HEK293 (cell line): ENCODE measurements around the gene POLD2.
A peak's percentile ranks its signal among the peaks of the same experiment; 100 is the strongest.

ENCODE experiments used
- BCL11B ChIP-seq: fragments of 450-650 bp; formaldehyde crosslinking; IDR thresholded peaks from 2 replicates; pipeline ENCODE4 v1.5.1; 2016; ENCODE audit warnings: low read depth, missing biosample characterization, missing genetic modification characterization
- EGR2 ChIP-seq: fragments of 450-650 bp; formaldehyde crosslinking; IDR thresholded peaks from 2 replicates; pipeline ENCODE4 v1.5.1; 2016; ENCODE audit warnings: low read depth, missing biosample characterization, missing genetic modification characterization
- GLIS1 ChIP-seq: fragments of 450-650 bp; formaldehyde crosslinking; IDR thresholded peaks from 2 replicates; pipeline ENCODE4 v1.5.1; 2016; ENCODE audit warnings: missing biosample characterization, missing genetic modification characterization
- KLF9 ChIP-seq: fragments of 450-650 bp; formaldehyde crosslinking; IDR thresholded peaks from 2 replicates; pipeline ENCODE4 v1.5.1; 2016; ENCODE audit warnings: missing biosample characterization, missing genetic modification characterization, low read depth
- MYNN ChIP-seq: fragments of 450-650 bp; formaldehyde crosslinking; IDR thresholded peaks from 2 replicates; pipeline ENCODE4 v1.5.1; 2016; ENCODE audit warnings: missing biosample characterization, missing genetic modification characterization, borderline replicate concordance
- MZF1 ChIP-seq: fragments of 450-650 bp; formaldehyde crosslinking; IDR thresholded peaks from 2 replicates; pipeline ENCODE4 v1.5.1; 2017; ENCODE audit warnings: missing biosample characterization, missing genetic modification characterization, borderline replicate concordance
- SETDB1 ChIP-seq: IDR thresholded peaks from one replicate; pipeline ENCODE4 v1.6.1; 2017; ENCODE audit warnings: mild to moderate bottlenecking, low read length, moderate library complexity, mixed read lengths; ENCODE audit not compliant: insufficient read length
- ZBTB1 ChIP-seq: fragments of 450-650 bp; formaldehyde crosslinking; IDR thresholded peaks from 2 replicates; pipeline ENCODE4 v1.5.1; 2016; ENCODE audit warnings: missing biosample characterization, missing genetic modification characterization
- ZBTB10 ChIP-seq: fragments of 450-650 bp; formaldehyde crosslinking; IDR thresholded peaks from 2 replicates; pipeline ENCODE4 v1.5.1; 2016; ENCODE audit warnings: missing biosample characterization, missing genetic modification characterization
- ZBTB17 ChIP-seq: fragments of 450-650 bp; formaldehyde crosslinking; IDR thresholded peaks from 2 replicates; pipeline ENCODE4 v1.5.1; 2016; ENCODE audit warnings: missing biosample characterization, missing genetic modification characterization
- ZBTB49 ChIP-seq: fragments of 450-650 bp; formaldehyde crosslinking; IDR thresholded peaks from 2 replicates; pipeline ENCODE4 v1.5.1; 2016; ENCODE audit warnings: missing biosample characterization, missing genetic modification characterization, low read depth
- ZFP3 ChIP-seq: fragments of 450-650 bp; formaldehyde crosslinking; IDR thresholded peaks from 2 replicates; pipeline ENCODE4 v1.5.1; 2016; ENCODE audit warnings: low read depth, missing biosample characterization, missing genetic modification characterization
- ZFP37 ChIP-seq: fragments of 450-650 bp; formaldehyde crosslinking; IDR thresholded peaks from 2 replicates; pipeline ENCODE4 v1.5.1; 2016; ENCODE audit warnings: missing biosample characterization, missing genetic modification characterization
- ZFP69B ChIP-seq: fragments of 450-650 bp; formaldehyde crosslinking; IDR thresholded peaks from 2 replicates; pipeline ENCODE4 v1.5.1; 2016; ENCODE audit warnings: missing biosample characterization, missing genetic modification characterization
- ZNF16 ChIP-seq: fragments of 450-650 bp; formaldehyde crosslinking; IDR thresholded peaks from 2 replicates; pipeline ENCODE4 v1.5.1; 2016; ENCODE audit warnings: low read depth, missing biosample characterization, missing genetic modification characterization
- ZNF18 ChIP-seq: fragments of 450-650 bp; formaldehyde crosslinking; IDR thresholded peaks from 2 replicates; pipeline ENCODE4 v1.5.1; 2016; ENCODE audit warnings: missing biosample characterization, missing genetic modification characterization
- ZNF2 ChIP-seq: fragments of 450-650 bp; formaldehyde crosslinking; IDR thresholded peaks from 2 replicates; pipeline ENCODE4 v1.5.1; 2016; ENCODE audit warnings: missing biosample characterization, missing genetic modification characterization
- ZNF362 ChIP-seq: fragments of 450-650 bp; formaldehyde crosslinking; IDR thresholded peaks from 2 replicates; pipeline ENCODE4 v1.5.1; 2016; ENCODE audit warnings: missing biosample characterization, missing genetic modification characterization
- ZNF416 ChIP-seq: fragments of 450-650 bp; formaldehyde crosslinking; IDR thresholded peaks from 2 replicates; pipeline ENCODE4 v1.5.1; 2016; ENCODE audit warnings: missing biosample characterization, missing genetic modification characterization
- ZNF510 ChIP-seq: fragments of 450-650 bp; formaldehyde crosslinking; IDR thresholded peaks from 2 replicates; pipeline ENCODE4 v1.5.1; 2018; ENCODE audit warnings: mild to moderate bottlenecking, missing genetic modification characterization, missing biosample characterization; ENCODE audit not compliant: insufficient replicate concordance
- ZNF518A ChIP-seq: fragments of 450-650 bp; formaldehyde crosslinking; conservative IDR thresholded peaks from 2 replicates; pipeline ENCODE4 v1.5.1; 2016; ENCODE audit warnings: low read depth, missing biosample characterization, missing genetic modification characterization
- ZNF529 ChIP-seq: fragments of 450-650 bp; formaldehyde crosslinking; IDR thresholded peaks from 2 replicates; pipeline ENCODE4 v1.5.1; 2017; ENCODE audit warnings: missing genetic modification characterization, missing biosample characterization; ENCODE audit not compliant: insufficient replicate concordance
- ZNF585B ChIP-seq: fragments of 450-650 bp; formaldehyde crosslinking; IDR thresholded peaks from 2 replicates; pipeline ENCODE4 v1.5.1; 2016; ENCODE audit warnings: missing biosample characterization, missing genetic modification characterization
- ZNF623 ChIP-seq: fragments of 450-650 bp; formaldehyde crosslinking; IDR thresholded peaks from 2 replicates; pipeline ENCODE4 v1.5.1; 2016; ENCODE audit warnings: missing biosample characterization, missing genetic modification characterization
- ZNF645 ChIP-seq: fragments of 450-650 bp; formaldehyde crosslinking; IDR thresholded peaks from 2 replicates; pipeline ENCODE4; 2016; ENCODE audit warnings: missing biosample characterization, missing genetic modification characterization
- ZNF791 ChIP-seq: fragments of 450-650 bp; formaldehyde crosslinking; IDR thresholded peaks from 2 replicates; pipeline ENCODE4 v1.5.1; 2016; ENCODE audit warnings: missing biosample characterization, missing genetic modification characterization

POLD2 gene

GRCh38 chr7:44082541-44083207, 40.7 kb downstream of the POLD2 start (continued):
- TF ChIP-seq MYNN (tag by site-specific recombination), result no peak
- TF ChIP-seq ZNF510, result no peak
- TF ChIP-seq MZF1, result no peak
- TF ChIP-seq ZFP37 (tag by site-specific recombination), result no peak
- TF ChIP-seq ZFP3 (tag by site-specific recombination), result no peak
- 0 out of 2 replicates have a peak, but pooled peaks have one; percentile 38 for TF ChIP-seq ZBTB1 (tag by site-specific recombination)
- TF ChIP-seq ZBTB49 (tag by site-specific recombination), result no peak
- no peak for TF ChIP-seq ZNF791 (tag by site-specific recombination)
- no peak for TF ChIP-seq ZBTB10 (tag by site-specific recombination)
- TF ChIP-seq ZNF416 (tag by site-specific recombination), result no peak
- TF ChIP-seq GLIS1, result no peak; the same call in 1 of the 2 replicates
- TF ChIP-seq ZNF18 (tag by site-specific recombination), result no peak
- no peak for TF ChIP-seq ZNF518A (tag by site-specific recombination)
- TF ChIP-seq ZNF645 (tag by site-specific recombination), result no peak
- no peak for TF ChIP-seq ZNF585B (tag by site-specific recombination)
- TF ChIP-seq ZFP69B (tag by site-specific recombination), result 0 out of 2 replicates have a peak, but pooled peaks have one; percentile 17
- no peak for TF ChIP-seq ZNF623 (tag by site-specific recombination)
- TF ChIP-seq ZNF529 (tag by site-specific recombination), result no peak
- TF ChIP-seq BCL11B (tag by site-specific recombination), result no peak
- TF ChIP-seq ZNF362, result no peak
- TF ChIP-seq KLF9 (tag by site-specific recombination), result peak; percentile 87
- no peak for TF ChIP-seq ZNF2 (tag by site-specific recombination)
- TF ChIP-seq SETDB1, result no peak
- peak; percentile 46; the same call in 1 of the 2 replicates for TF ChIP-seq EGR2 (tag by site-specific recombination)
- TF ChIP-seq ZBTB17 (tag by site-specific recombination), result no peak
- TF ChIP-seq ZNF16, result no peak
